ENCODE measurements around the gene OSTN.
"Not testable (repeated sequence)": the region's sequence is repeated elsewhere in the genome, so short reads cannot be mapped to it uniquely, and the experiment has no call there.

The OSTN gene

GRCh38 chr3:191234216-191234615 is 35.2 kb downstream of the OSTN start:
- H3K4me3 ChIP-seq (ENCODE audit: low read depth, low read length): no peak overlapping the region

GRCh38 chr3:191235331-191236314 is 36.6 kb downstream of the OSTN start:
- no peak overlapping the region for H3K4me3 ChIP-seq (ENCODE audit: low read depth, low read length)

- no peak overlapping the region for H3K4me3 ChIP-seq (ENCODE audit: low read depth, low read length)
Measured at GRCh38 chr3:191236646-191237045, 37.6 kb downstream of the OSTN start.

GRCh38 chr3:191237047-191237882 is 38.2 kb downstream of the OSTN start:
- no peak overlapping the region for H3K4me3 ChIP-seq (ENCODE audit: low read depth, low read length)

GRCh38 chr3:191238321-191238817 is 39.3 kb downstream of the OSTN start:
- no peak overlapping the region for H3K4me3 ChIP-seq (ENCODE audit: low read depth, low read length)

GRCh38 chr3:191239407-191240031 is 40.5 kb downstream of the OSTN start:
- H3K4me3 ChIP-seq (ENCODE audit: low read depth, low read length): no peak overlapping the region

- H3K4me3 ChIP-seq (ENCODE audit: low read depth, low read length): no peak overlapping the region
Measured at GRCh38 chr3:191240486-191240885, 41.4 kb downstream of the OSTN start.

GRCh38 chr3:191244242-191244867 is 45.3 kb downstream of the OSTN start:
- no peak overlapping the region for H3K4me3 ChIP-seq (ENCODE audit: low read depth, low read length)

GRCh38 chr3:191246034-191246433 is 47.0 kb downstream of the OSTN start:
- not testable (repeated sequence) for H3K4me3 ChIP-seq (ENCODE audit: low read depth, low read length)

GRCh38 chr3:191246630-191247029 is 47.6 kb downstream of the OSTN start:
- no peak overlapping the region for H3K4me3 ChIP-seq (ENCODE audit: low read depth, low read length)

- H3K4me3 ChIP-seq (ENCODE audit: low read depth, low read length): no peak overlapping the region
Measured at GRCh38 chr3:191253089-191253799, 54.2 kb downstream of the OSTN start.

- H3K4me3 ChIP-seq (ENCODE audit: low read depth, low read length): no peak overlapping the region
Measured at GRCh38 chr3:191254098-191254873, 55.2 kb downstream of the OSTN start.

GRCh38 chr3:191255156-191255555 is 56.1 kb downstream of the OSTN start:
- no peak overlapping the region for H3K4me3 ChIP-seq (ENCODE audit: low read depth, low read length)

GRCh38 chr3:191256405-191256804 is 57.4 kb downstream of the OSTN start:
- H3K4me3 ChIP-seq (ENCODE audit: low read depth, low read length): no peak overlapping the region

GRCh38 chr3:191257286-191257685 is 58.2 kb downstream of the OSTN start:
- H3K4me3 ChIP-seq (ENCODE audit: low read depth, low read length): no peak overlapping the region

- H3K4me3 ChIP-seq (ENCODE audit: low read depth, low read length): no peak overlapping the region
Measured at GRCh38 chr3:191259486-191259885, 60.4 kb downstream of the OSTN start.

- no peak overlapping the region for H3K4me3 ChIP-seq (ENCODE audit: low read depth, low read length)
Measured at GRCh38 chr3:191260431-191261303, 61.6 kb downstream of the OSTN start.

- no peak overlapping the region for H3K4me3 ChIP-seq (ENCODE audit: low read depth, low read length)
Measured at GRCh38 chr3:191261304-191261638, 62.2 kb downstream of the OSTN start.
